ENCODE measurements around the gene TUBB. TPM values are rescaled to one million over a fixed set of nuclear protein-coding genes. Genes with fewer than 3 reads are reported as not detected.

Gene TUBB
- total and polyA plus RNA-seq, 2 of the 8 experiments (the other 6 are each of a cell fraction or from before 2014, with no cell fraction given), result 1,880 to 3,022 TPM

GRCh38 chr6:30724906-30725667 is 4.9 kb downstream of the TUBB start:
- Histone ChIP-seq H3K4ac (replicated peaks; ENCODE audit: insufficient read length, low read depth, low read length) (no peak overlapping the region), H3K4me3 (ENCODE audit: extremely low read depth in 1 of 4, insufficient read depth in 2 of 4, low read depth in 3 of 4, low read length in 4 of 4) (no peak overlapping the region), H3K9me3 (ENCODE audit: insufficient read depth in 2 of 2, low read depth in 1 of 2, low read length in 1 of 2) (no peaks in the 10 kb centered on the region), H4K91ac (replicated peaks; ENCODE audit: insufficient read length, low read length) (no peak overlapping the region), H2BK15ac (ENCODE audit: low read length) (no peak overlapping the region), H3K18ac (ENCODE audit: extremely low read depth, low read length) (no peak overlapping the region), H4K5ac (ENCODE audit: insufficient read length, low read depth, low read length) (no peak overlapping the region), H2BK12ac (ENCODE audit: low read depth, low read length) (no peak overlapping the region), H3K27me3 (replicated peaks in 1 of 4; ENCODE audit: control insufficient read depth in 3 of 4, extremely low read depth in 1 of 4, insufficient read depth in 3 of 4, low read length in 3 of 4) (no peaks in the 10 kb centered on the region), H3K14ac (ENCODE audit: insufficient read length) (no peak overlapping the region), H2AFZ (ENCODE audit: low read length) (no peak overlapping the region), H2BK120ac (replicated peaks; ENCODE audit: low read depth, low read length) (no peak overlapping the region), H2BK20ac (ENCODE audit: low read length) (no peak overlapping the region), H3K23me2 (ENCODE audit: low read depth, low read length) (peaks cover 3% of the 10 kb centered on the region; the same call in 1 of the 2 replicates), H3K23ac (ENCODE audit: insufficient read length) (no peak overlapping the region), H3K4me1 (replicated peaks in 1 of 4; ENCODE audit: control insufficient read depth in 3 of 4, insufficient read depth in 4 of 4, low read length in 3 of 4) (peaks cover 0 to 4% (median 0%) of the 10 kb centered on the region in 4 experiments; a peak in 1 of 7 replicates), H3K9ac (replicated peaks in 1 of 4; ENCODE audit: extremely low read depth in 1 of 4, low read depth in 3 of 4, low read length in 3 of 4) (no peak overlapping the region), H3K36me3 (ENCODE audit: control insufficient read depth in 2 of 4, insufficient read depth in 4 of 4, low read length in 3 of 4) (peaks cover 27 to 56% (median 42%) of the 10 kb centered on the region in 4 experiments), H2AK5ac (ENCODE audit: low read depth, low read length) (no peak overlapping the region), H3K56ac (replicated peaks; ENCODE audit: insufficient read length, low read depth, low read length) (no peak overlapping the region), H3K27ac (ENCODE audit: low read depth, low read length) (no peak overlapping the region), H3K79me1 (ENCODE audit: low read depth, low read length) (no peaks in the 10 kb centered on the region), H2BK5ac (ENCODE audit: low read depth, low read length) (no peak overlapping the region), H3K4me2 (ENCODE audit: insufficient read depth in 1 of 2, low read depth in 2 of 2, low read length in 2 of 2) (no peak overlapping the region), H4K8ac (ENCODE audit: extremely low read depth, insufficient read depth, low read length) (no peak overlapping the region), H3K79me2 (ENCODE audit: control insufficient read depth in 1 of 2, insufficient read depth in 2 of 2, low read length in 2 of 2) (peaks cover 6 to 37% of the 10 kb centered on the region in 2 experiments), H4K20me1 (replicated peaks in 1 of 2; ENCODE audit: control insufficient read depth in 1 of 2, insufficient read depth in 2 of 2, low read length in 2 of 2) (peaks cover 10 to 22% of the 10 kb centered on the region in 2 experiments)
- CTCF ChIA-PET (ENCODE audit: partially characterized antibody), result interaction anchor here (0.7 to 11.8 kb wide), 7 partner anchors 7 to 450 kb away, joined by 3 to 147 read pairs (median 19); partner anchors contain the start of gene DHX16
- 95% methylated on average over 5 of the region's 6 CpGs; no CpG with 5 or more reads in 1 of the 2 experiments for WGBS, 2 experiments (ENCODE audit: extremely low coverage in 1 of 2, insufficient coverage in 1 of 2, insufficient read length in 1 of 2, insufficient replicate concordance in 2 of 2, low coverage in 1 of 2, low lambda C conversion rate in 2 of 2, missing lambda C conversion rate in 1 of 2)
- FAIRE-seq, result no peak
- no peak for DNase-seq (ENCODE audit: low read depth in 1 of 2, low spot score in 2 of 2)
- POLR2A ChIA-PET (ENCODE audit: partially characterized antibody), result interaction anchor here (0.7 to 35.9 kb wide), 22 partner anchors 8 to 230 kb away, joined by 3 to 732 read pairs (median 4); partner anchors contain the start of genes ATAT1, DDR1, DHX16 and FLOT1
- TF ChIP-seq POLR2AphosphoS5 (IDR thresholded peaks at IDR 0.05; ENCODE audit: low read depth, low read length) (peak; percentile 92; the same call in 1 of the 2 replicates), SIN3A (conservative IDR thresholded peaks at IDR 0.05 in 1 of 2, IDR thresholded peaks at IDR 0.05 in 1 of 2; ENCODE audit: low read depth in 1 of 2, low read length in 2 of 2) (peak in 1 of 2 experiments; percentile 81; a peak in 1 of 4 replicates), BCL11A (IDR thresholded peaks at IDR 0.05; ENCODE audit: low read depth in 2 of 2, low read length in 2 of 2) (no peak), SP1 (IDR thresholded peaks at IDR 0.05; ENCODE audit: low read depth, low read length) (peak; percentile 51; the same call in 1 of the 2 replicates), TAF7 (optimal IDR thresholded peaks at IDR 0.05; ENCODE audit: borderline replicate concordance, low read depth, low read length) (no peak), SP4 (IDR thresholded peaks at IDR 0.05; ENCODE audit: low read length) (no peak), GABPA (IDR thresholded peaks at IDR 0.05; ENCODE audit: borderline replicate concordance, insufficient read depth, low read length) (no peak), NRF1 (IDR thresholded peaks at IDR 0.05; ENCODE audit: low read depth, low read length) (no peak), EGR1 (IDR thresholded peaks at IDR 0.05; ENCODE audit: borderline replicate concordance, low read depth, low read length) (no peak), RAD21 (IDR thresholded peaks at IDR 0.05 in 1 of 2, conservative IDR thresholded peaks at IDR 0.05 in 1 of 2; ENCODE audit: low read depth in 2 of 2, low read length in 2 of 2) (no peak), ZNF274 (IDR thresholded peaks at IDR 0.05; ENCODE audit: borderline replicate concordance, extremely low read depth, low read length) (no peak)
